Smooth muscle cell (in vitro differentiated cells): Measurements from ENCODE around the gene HPX. TPM values are rescaled to one million over a fixed set of nuclear protein-coding genes. Genes with fewer than 3 reads are reported as not detected.

Experiments used
- DNase-seq: peaks from one replicate; lab custom pipeline; 2025; ENCODE audit not compliant: unreplicated experiment; lab: John Stamatoyannopoulos, UW
- H2AFZ ChIP-seq: fragments of 200-600 bp; sonication (generic); 2 replicates; pipeline ENCODE4 v1.6.0; 2016; ENCODE audit warnings: antibody characterized with exemption, low read depth, mild to moderate bottlenecking
- H3F3A ChIP-seq: fragments of 200-600 bp; sonication (generic); 2 replicates; pipeline ENCODE4 v1.6.0; 2017; ENCODE audit warnings: antibody characterized with exemption, low read depth
- H3K27ac ChIP-seq: fragments of 200-600 bp; sonication (generic); 2 replicates; pipeline ENCODE4 v1.5.1; 2016; ENCODE audit warnings: low read depth, mild to moderate bottlenecking
- H3K27me3 ChIP-seq: fragments of 200-600 bp; sonication (generic); 2 replicates; pipeline ENCODE4 v1.6.1; 2016; ENCODE audit warnings: low read depth, mild to moderate bottlenecking
- H3K36me3 ChIP-seq: fragments of 200-600 bp; sonication (generic); 2 replicates; pipeline ENCODE4 v1.5.1; 2016; ENCODE audit warnings: low read depth
- H3K4me1 ChIP-seq: fragments of 200-600 bp; sonication (generic); 2 replicates; pipeline ENCODE4 v1.5.1; 2016; ENCODE audit warnings: low read depth
- H3K4me2 ChIP-seq: fragments of 200-600 bp; sonication (generic); 2 replicates; pipeline ENCODE4 v1.6.0; 2016; ENCODE audit warnings: mild to moderate bottlenecking
- H3K4me3 ChIP-seq: fragments of 200-600 bp; sonication (generic); 2 replicates; pipeline ENCODE4 v1.5.1; 2016; ENCODE audit warnings: mild to moderate bottlenecking
- H3K79me2 ChIP-seq: fragments of 200-600 bp; sonication (generic); 2 replicates; pipeline ENCODE4 v1.6.0; 2016; ENCODE audit warnings: low read depth, mild to moderate bottlenecking
- H3K9ac ChIP-seq: fragments of 200-600 bp; sonication (generic); 2 replicates; pipeline ENCODE4 v1.6.0; 2016; ENCODE audit warnings: low read depth
- H3K9me3 ChIP-seq: fragments of 200-600 bp; sonication (generic); replicated peaks from 2 replicates; pipeline ENCODE4 v1.5.1; 2016; ENCODE audit warnings: low read depth
- H4K20me1 ChIP-seq: fragments of 200-600 bp; sonication (generic); 2 replicates; pipeline ENCODE4 v1.6.0; 2016; ENCODE audit warnings: low read depth
- WGBS: methylation state at CpG from one replicate; pipeline ENCODE4 v1.1.7; 2016; ENCODE audit warnings: low lambda C conversion rate; 5-methylcytosine and 5-hydroxymethylcytosine counted together
- polyA plus RNA-seq: library from polyadenylated mRNA; unstranded; fragments of >200 nt; fragmentation: Nextera tagmentation; extraction: Ambion mirVana; gene quantifications from 2 replicates; pipeline ENCODE4 v1.2.1, GENCODE V29; 2016
- total RNA-seq: library from RNA; depleted of rRNA; stranded (reverse); fragments of >200 nt; gene quantifications from 2 replicates; pipeline ENCODE4 v1.2.3, GENCODE V29; 2014
- TF ChIP-seq, protein P1 (sequence below): fragments of 200-600 bp; sonication (generic); IDR thresholded peaks from 2 replicates; pipeline ENCODE4 v1.5.1; 2017; ENCODE audit warnings: borderline replicate concordance, mild to moderate bottlenecking, antibody characterized with exemption; ENCODE audit not compliant: insufficient read depth, poor library complexity, severe bottlenecking

The HPX gene
- total RNA-seq (0.40 and 3.5 TPM in 2 replicates), polyA plus RNA-seq (1.1 and 2.6 TPM in 2 replicates)

- Histone ChIP-seq H3F3A (no peaks in the 10 kb centered on the region), H3K27me3 (no peaks in the 10 kb centered on the region), H3K4me1 (no peaks in the 10 kb centered on the region), H3K4me3 (no peak within 1 kb of the TSS), H3K9me3 (no peaks in the 10 kb centered on the region), H3K79me2 (no peaks in the 10 kb centered on the region), H3K27ac (no peak within 1 kb of the TSS), H2AFZ (no peak within 1 kb of the TSS), H3K36me3 (no peaks in the 10 kb centered on the region), H3K9ac (no peak within 1 kb of the TSS), H4K20me1 (no peaks in the 10 kb centered on the region), H3K4me2 (peak within 1 kb of the TSS; percentile 49)
- 39% methylated on average over 3 of the region's 3 CpGs for WGBS
- DNase-seq: no peak
- TF ChIP-seq, protein P1, sequence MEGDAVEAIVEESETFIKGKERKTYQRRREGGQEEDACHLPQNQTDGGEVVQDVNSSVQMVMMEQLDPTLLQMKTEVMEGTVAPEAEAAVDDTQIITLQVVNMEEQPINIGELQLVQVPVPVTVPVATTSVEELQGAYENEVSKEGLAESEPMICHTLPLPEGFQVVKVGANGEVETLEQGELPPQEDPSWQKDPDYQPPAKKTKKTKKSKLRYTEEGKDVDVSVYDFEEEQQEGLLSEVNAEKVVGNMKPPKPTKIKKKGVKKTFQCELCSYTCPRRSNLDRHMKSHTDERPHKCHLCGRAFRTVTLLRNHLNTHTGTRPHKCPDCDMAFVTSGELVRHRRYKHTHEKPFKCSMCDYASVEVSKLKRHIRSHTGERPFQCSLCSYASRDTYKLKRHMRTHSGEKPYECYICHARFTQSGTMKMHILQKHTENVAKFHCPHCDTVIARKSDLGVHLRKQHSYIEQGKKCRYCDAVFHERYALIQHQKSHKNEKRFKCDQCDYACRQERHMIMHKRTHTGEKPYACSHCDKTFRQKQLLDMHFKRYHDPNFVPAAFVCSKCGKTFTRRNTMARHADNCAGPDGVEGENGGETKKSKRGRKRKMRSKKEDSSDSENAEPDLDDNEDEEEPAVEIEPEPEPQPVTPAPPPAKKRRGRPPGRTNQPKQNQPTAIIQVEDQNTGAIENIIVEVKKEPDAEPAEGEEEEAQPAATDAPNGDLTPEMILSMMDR: no peak
Measured at GRCh38 chr11:6440906-6441358, at the start of gene HPX. TSS of gene HPX (minus strand) at chr11:6440987. CDS start at chr11:6440963, 24 bp downstream.

- no peak for DNase-seq
- Histone ChIP-seq H3K4me2 (no peak overlapping the region), H2AFZ (no peak overlapping the region), H3K79me2 (peaks cover 10% of the 10 kb centered on the region), H3K36me3 (peaks cover 6% of the 10 kb centered on the region), H3K4me3 (no peak overlapping the region), H3K27me3 (no peaks in the 10 kb centered on the region), H3K27ac (no peak overlapping the region), H3K9ac (no peak overlapping the region), H3F3A (no peaks in the 10 kb centered on the region), H4K20me1 (peaks cover 12% of the 10 kb centered on the region), H3K4me1 (no peaks in the 10 kb centered on the region), H3K9me3 (no peaks in the 10 kb centered on the region)
- TF ChIP-seq, protein P1: no peak
- WGBS: 96% methylated on average over 4 of the region's 4 CpGs
Measured at GRCh38 chr11:6489306-6489705, 48.5 kb upstream of the HPX start.

DNA sequence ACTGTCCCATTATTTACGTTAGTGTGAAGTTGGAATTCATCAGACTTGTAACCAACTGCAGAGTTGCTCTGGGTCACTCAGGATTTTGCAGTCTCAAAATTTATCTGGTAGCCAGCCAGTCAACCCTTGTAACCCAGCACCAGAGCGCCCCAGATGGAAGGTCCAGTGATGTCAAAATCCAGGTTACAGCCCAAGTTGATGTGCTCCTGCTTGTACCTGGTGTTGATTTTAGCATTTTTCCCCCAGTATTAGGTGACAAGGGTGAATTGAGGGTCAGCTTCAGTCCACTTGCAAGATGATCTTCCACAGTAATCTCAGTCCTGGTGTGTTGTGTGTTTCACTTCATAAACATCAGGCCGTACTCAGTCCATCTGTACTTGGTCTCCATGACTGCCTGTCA, 48.0 kb upstream of the HPX start:
- Histone ChIP-seq H3K4me3 (no peak overlapping the region), H3F3A (no peaks in the 10 kb centered on the region), H3K9ac (no peak overlapping the region), H3K27ac (no peak overlapping the region), H3K4me2 (no peak overlapping the region), H3K9me3 (no peaks in the 10 kb centered on the region), H3K36me3 (peaks cover 6% of the 10 kb centered on the region), H2AFZ (no peak overlapping the region), H3K4me1 (no peaks in the 10 kb centered on the region), H3K27me3 (no peaks in the 10 kb centered on the region), H3K79me2 (peaks cover 13% of the 10 kb centered on the region), H4K20me1 (peaks cover 10% of the 10 kb centered on the region)
- WGBS: 96% methylated on average over 3 of the region's 3 CpGs
- DNase-seq: no peak
- TF ChIP-seq, protein P1: no peak

DNA sequence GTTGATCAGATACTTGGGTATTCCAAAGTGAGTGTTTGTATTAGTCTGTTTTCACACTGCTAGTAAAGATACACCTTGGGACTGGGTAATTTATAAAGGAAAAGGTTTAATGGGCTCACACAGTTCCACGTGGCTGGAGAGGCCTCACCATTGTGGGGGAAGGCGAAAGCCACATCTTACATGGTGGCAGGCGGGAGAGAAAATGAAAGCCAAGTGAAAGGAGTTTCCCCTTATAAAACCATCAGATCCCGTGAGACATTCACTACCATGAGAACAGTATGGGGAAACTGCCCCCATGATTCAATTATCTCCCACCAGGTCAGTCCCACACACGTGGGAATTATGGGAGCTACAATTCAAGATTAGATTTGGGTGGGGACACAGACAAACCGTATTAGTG, 47.6 kb upstream of the HPX start:
- WGBS: 95% methylated on average over 6 of the region's 6 CpGs
- TF ChIP-seq, protein P1: no peak
- peaks cover 8% of the 10 kb centered on the region for H3K36me3 ChIP-seq
- no peak overlapping the region for H2AFZ ChIP-seq
- peaks cover 18% of the 10 kb centered on the region for H3K79me2 ChIP-seq
- no peaks in the 10 kb centered on the region for H3K9me3 ChIP-seq
- DNase-seq: no peak
- no peak overlapping the region for H3K9ac ChIP-seq
- no peaks in the 10 kb centered on the region for H3F3A ChIP-seq
- H3K4me2 ChIP-seq: no peak overlapping the region
- H3K27me3 ChIP-seq: no peaks in the 10 kb centered on the region
- H3K4me1 ChIP-seq: no peaks in the 10 kb centered on the region
- no peak overlapping the region for H3K27ac ChIP-seq
- H3K4me3 ChIP-seq: no peak overlapping the region
- peaks cover 7% of the 10 kb centered on the region for H4K20me1 ChIP-seq
